ENCODE results near the gene MAP3K1. TPM values are rescaled to one million over a fixed set of nuclear protein-coding genes. Genes with fewer than 3 reads are reported as not detected.
"Not testable (repeated sequence)": the region's sequence is repeated elsewhere in the genome, so short reads cannot be mapped to it uniquely, and the experiment has no call there.

Gene MAP3K1
- total and polyA plus RNA-seq, 2 experiments from 2014 or later = 12.0 to 38.2 TPM

GRCh38 chr5:56819060-56819881, 3.9 kb downstream of the MAP3K1 start:
- DNase-seq (ENCODE audit: low spot score) = no peak
- H3K4me1 ChIP-seq (ENCODE audit: insufficient read depth) = peaks cover 21% of the 10 kb centered on the region
- H3K4me3 ChIP-seq = peak overlapping the region; percentile 5

GRCh38 chr5:56821868-56822267, 6.5 kb downstream of the MAP3K1 start:
- not testable (repeated sequence) for H3K9me2 ChIP-seq (replicated peaks; ENCODE audit: insufficient read depth); H3K4me3 ChIP-seq; DNase-seq (ENCODE audit: low spot score); H3K4me2 ChIP-seq; H2AFZ ChIP-seq; H3K27ac ChIP-seq; H3K27me3 ChIP-seq; H3K36me3 ChIP-seq (replicated peaks; ENCODE audit: insufficient read depth, low read depth); H3K9me3 ChIP-seq (ENCODE audit: low read depth)
- Histone ChIP-seq H3K79me2 (peaks cover 100% of the 10 kb centered on the region), H3K4me1 (ENCODE audit: insufficient read depth) (peaks cover 36% of the 10 kb centered on the region), H4K20me1 (ENCODE audit: insufficient read depth, poor library complexity, severe bottlenecking) (peaks cover 46% of the 10 kb centered on the region)
- WGBS (ENCODE audit: low lambda C conversion rate, missing lambda C conversion rate) = 94% methylated on average over 5 of the region's 5 CpGs

More at GRCh38 chr5:56819060-56819881, 3.9 kb downstream of the MAP3K1 start:
- Histone ChIP-seq H3K79me2 (peaks cover 84% of the 10 kb centered on the region), H3K27me3 (no peaks in the 10 kb centered on the region), H3K27ac (peak overlapping the region; percentile 28), H3K4me2 (peak overlapping the region; percentile 75), H3K9me3 (ENCODE audit: low read depth) (no peaks in the 10 kb centered on the region), H3K9me2 (replicated peaks; ENCODE audit: insufficient read depth) (no peaks in the 10 kb centered on the region), H4K20me1 (ENCODE audit: insufficient read depth, poor library complexity, severe bottlenecking) (peaks cover 32% of the 10 kb centered on the region), H2AFZ (no peak overlapping the region), H3K36me3 (replicated peaks; ENCODE audit: insufficient read depth, low read depth) (no peaks in the 10 kb centered on the region)
- TF ChIP-seq EZH2phosphoT487 (IDR thresholded peaks at IDR 0.05; ENCODE audit: low read depth, severe bottlenecking, unreplicated experiment) = no peak
- TF ChIP-seq CTCF (IDR thresholded peaks at IDR 0.05; ENCODE audit: poor library complexity) = no peak
- TF ChIP-seq EZH2 (IDR thresholded peaks at IDR 0.05; ENCODE audit: borderline replicate concordance) = no peak
- whole genome bisulfite sequencing (ENCODE audit: low lambda C conversion rate, missing lambda C conversion rate) = 64% methylated on average over 6 of the region's 6 CpGs

- Histone ChIP-seq H3K9me3 (ENCODE audit: low read depth) (no peaks in the 10 kb centered on the region), H2AFZ (no peak overlapping the region), H4K20me1 (ENCODE audit: insufficient read depth, poor library complexity, severe bottlenecking) (peaks cover 48% of the 10 kb centered on the region), H3K36me3 (replicated peaks; ENCODE audit: insufficient read depth, low read depth) (no peaks in the 10 kb centered on the region), H3K27ac (peak overlapping the region; percentile 9), H3K4me1 (ENCODE audit: insufficient read depth) (peaks cover 36% of the 10 kb centered on the region), H3K4me2 (peak overlapping the region; percentile 17), H3K9me2 (replicated peaks; ENCODE audit: insufficient read depth) (no peaks in the 10 kb centered on the region), H3K79me2 (peaks cover 100% of the 10 kb centered on the region), H3K27me3 (no peaks in the 10 kb centered on the region), H3K4me3 (no peak overlapping the region)
- WGBS (ENCODE audit: low lambda C conversion rate, missing lambda C conversion rate) = 70% methylated on average over 6 of the region's 6 CpGs
- DNase-seq (ENCODE audit: low spot score) = no peak
- TF ChIP-seq EZH2phosphoT487 (IDR thresholded peaks at IDR 0.05; ENCODE audit: low read depth, severe bottlenecking, unreplicated experiment) (no peak), CTCF (IDR thresholded peaks at IDR 0.05; ENCODE audit: poor library complexity) (no peak), EZH2 (IDR thresholded peaks at IDR 0.05; ENCODE audit: borderline replicate concordance) (no peak)
Measured at GRCh38 chr5:56822981-56823380, 7.6 kb downstream of the MAP3K1 start.

- peaks cover 53% of the 10 kb centered on the region for H4K20me1 ChIP-seq (ENCODE audit: insufficient read depth, poor library complexity, severe bottlenecking)
- H3K4me1 ChIP-seq (ENCODE audit: insufficient read depth) = peaks cover 31% of the 10 kb centered on the region
- DNase-seq (ENCODE audit: low spot score) = no peak
- TF ChIP-seq CTCF (IDR thresholded peaks at IDR 0.05; ENCODE audit: poor library complexity) (no peak), EZH2phosphoT487 (IDR thresholded peaks at IDR 0.05; ENCODE audit: low read depth, severe bottlenecking, unreplicated experiment) (no peak), EZH2 (IDR thresholded peaks at IDR 0.05; ENCODE audit: borderline replicate concordance) (no peak)
- H2AFZ ChIP-seq = no peak overlapping the region
- no peak overlapping the region for H3K4me3 ChIP-seq
- no peaks in the 10 kb centered on the region for H3K27me3 ChIP-seq
- H3K4me2 ChIP-seq = peak overlapping the region; percentile 16
- H3K9me3 ChIP-seq (ENCODE audit: low read depth) = no peaks in the 10 kb centered on the region
- H3K79me2 ChIP-seq = peaks cover 100% of the 10 kb centered on the region
- H3K36me3 ChIP-seq (replicated peaks; ENCODE audit: insufficient read depth, low read depth) = no peaks in the 10 kb centered on the region
- no peak overlapping the region for H3K27ac ChIP-seq
- H3K9me2 ChIP-seq (replicated peaks; ENCODE audit: insufficient read depth) = no peaks in the 10 kb centered on the region
Measured at GRCh38 chr5:56824019-56824418, 8.7 kb downstream of the MAP3K1 start.
